NCI-H526 treated with DMSO at 0.1 percent for 48 hours (cell line): Measurements from ENCODE around the gene AHSG.
"Not testable (repeated sequence)": the region's sequence is repeated elsewhere in the genome, so short reads cannot be mapped to it uniquely, and the experiment has no call there.

ENCODE experiments used
- DNase-seq: peaks from one replicate; lab custom pipeline; 2025; lab: John Stamatoyannopoulos, UW

Gene AHSG, protein sequence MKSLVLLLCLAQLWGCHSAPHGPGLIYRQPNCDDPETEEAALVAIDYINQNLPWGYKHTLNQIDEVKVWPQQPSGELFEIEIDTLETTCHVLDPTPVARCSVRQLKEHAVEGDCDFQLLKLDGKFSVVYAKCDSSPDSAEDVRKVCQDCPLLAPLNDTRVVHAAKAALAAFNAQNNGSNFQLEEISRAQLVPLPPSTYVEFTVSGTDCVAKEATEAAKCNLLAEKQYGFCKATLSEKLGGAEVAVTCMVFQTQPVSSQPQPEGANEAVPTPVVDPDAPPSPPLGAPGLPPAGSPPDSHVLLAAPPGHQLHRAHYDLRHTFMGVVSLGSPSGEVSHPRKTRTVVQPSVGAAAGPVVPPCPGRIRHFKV

DNA sequence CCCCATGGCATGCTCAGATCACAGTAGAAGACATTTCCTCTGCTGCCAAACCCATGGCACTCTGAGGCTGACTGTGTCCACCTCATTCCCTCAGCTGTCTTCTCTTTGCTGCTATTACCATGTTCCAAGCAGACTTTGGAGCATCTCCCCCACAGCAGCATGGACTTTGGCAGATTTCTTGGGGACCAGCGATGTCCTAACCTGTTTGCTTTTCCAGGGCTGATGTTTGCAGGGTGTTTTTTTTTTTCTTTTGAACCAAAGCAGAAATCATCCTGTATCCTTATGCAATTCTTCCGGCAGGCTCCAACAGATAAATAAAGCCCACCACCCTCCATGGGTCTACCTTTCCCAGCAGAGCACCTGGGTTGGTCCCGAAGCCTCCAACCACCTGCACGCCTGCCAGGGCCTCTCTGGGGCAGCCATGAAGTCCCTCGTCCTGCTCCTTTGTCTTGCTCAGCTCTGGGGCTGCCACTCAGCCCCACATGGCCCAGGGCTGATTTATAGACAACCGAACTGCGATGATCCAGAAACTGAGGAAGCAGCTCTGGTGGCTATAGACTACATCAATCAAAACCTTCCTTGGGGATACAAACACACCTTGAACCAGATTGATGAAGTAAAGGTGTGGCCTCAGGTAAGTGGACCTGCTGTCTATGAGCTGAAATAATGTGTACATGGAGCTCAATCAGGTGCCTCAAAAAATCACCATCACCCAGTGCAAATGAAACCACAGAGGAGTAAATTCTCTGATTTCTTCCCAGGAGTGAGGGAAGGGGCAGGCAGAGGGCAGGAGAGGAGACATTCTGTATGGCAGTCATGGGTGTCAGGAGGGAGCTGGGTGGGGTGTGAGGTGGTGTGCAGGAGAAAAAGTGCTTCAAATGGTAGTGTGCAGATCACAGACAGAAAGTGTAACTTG is at the start of gene AHSG:
Gene AHSG (plus strand): TSS at position 340 of the 916 bp plus-strand sequence. CDS start 82 bp downstream, at position 422.
- DNase-seq, result no peak

DNA sequence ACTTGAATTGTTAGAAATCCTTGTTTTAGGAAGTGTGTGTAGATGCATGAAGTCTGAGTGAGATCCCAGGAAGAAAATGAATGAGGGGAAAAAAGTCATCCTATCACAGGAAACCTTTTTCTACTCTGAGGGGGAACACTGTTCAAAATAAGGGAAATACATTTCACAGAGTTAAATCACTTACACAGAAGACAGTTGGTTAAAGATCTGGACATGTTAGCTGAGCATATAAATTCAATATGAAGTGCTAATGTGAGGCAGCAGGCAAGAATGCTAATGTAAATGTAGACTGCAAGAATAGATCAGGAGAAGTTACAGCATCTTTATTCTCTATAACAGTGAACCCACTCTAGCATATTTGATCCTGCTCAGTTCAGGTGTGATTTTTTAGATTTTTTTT is 48.3 kb upstream of the AHSG start:
- no peak for DNase-seq

DNA sequence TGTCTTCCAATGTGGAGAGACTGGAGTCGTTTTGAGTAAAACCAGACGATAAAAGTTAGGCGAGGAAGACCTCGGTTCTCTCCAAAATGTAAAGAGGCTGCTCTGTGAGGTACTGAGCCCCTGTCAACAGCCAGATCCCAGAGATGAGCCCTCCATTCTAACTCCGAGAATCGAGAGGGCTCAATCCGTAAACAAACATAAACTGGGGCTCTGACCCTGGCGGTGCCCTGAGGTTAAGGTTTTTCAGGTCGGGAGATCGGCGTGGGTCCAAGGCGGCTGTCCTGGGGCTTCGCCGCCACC is 46.1 kb upstream of the AHSG start:
- DNase-seq, result peak; percentile 45

DNA sequence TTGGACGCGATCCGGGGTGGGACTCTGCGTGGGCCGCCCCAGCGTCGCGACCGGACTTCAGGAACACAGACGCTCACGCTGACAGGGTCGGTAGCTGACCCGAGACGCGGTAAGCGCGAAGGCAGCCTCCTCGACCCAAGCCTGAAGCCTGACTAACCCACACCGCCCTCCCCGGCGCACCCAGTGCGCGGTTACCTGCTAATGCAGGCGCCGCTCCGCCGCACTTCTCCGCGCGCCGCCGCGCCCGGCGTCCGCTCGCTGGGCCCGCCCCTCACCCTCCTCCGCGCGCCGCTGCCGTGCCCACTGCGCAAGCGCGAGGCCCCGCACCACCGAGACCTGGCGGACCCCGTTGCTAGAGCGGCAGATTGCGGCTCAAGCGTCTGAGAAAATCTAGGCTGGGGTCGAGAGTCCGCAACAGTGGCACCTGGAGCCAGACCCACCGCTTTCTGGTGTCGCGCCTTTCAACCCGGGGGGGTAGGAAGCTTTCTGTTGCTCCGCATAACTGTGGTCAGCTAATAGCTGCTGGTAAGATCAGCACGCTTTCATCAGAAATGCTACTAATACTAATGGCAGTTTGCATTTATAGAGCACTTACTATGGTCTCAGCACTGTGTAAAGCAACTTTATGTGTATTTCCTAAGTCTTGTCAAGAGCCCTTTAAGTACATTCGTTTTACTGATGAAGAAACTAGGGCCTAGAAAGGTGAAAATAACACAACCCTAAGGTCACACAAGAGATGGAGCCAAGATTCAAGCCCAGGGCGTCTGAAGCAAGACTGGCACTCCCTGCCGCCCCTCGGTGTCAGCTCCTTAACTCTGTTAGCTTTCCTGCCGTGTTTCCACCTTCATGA is 45.6 kb upstream of the AHSG start, which contains the start of gene TBCCD1:
Gene TBCCD1 (minus strand): TSS at position 268 of the 850 bp plus-strand sequence. CDS start 3,010 bp downstream, outside the sequence.
- peak; percentile 85 for DNase-seq

DNA sequence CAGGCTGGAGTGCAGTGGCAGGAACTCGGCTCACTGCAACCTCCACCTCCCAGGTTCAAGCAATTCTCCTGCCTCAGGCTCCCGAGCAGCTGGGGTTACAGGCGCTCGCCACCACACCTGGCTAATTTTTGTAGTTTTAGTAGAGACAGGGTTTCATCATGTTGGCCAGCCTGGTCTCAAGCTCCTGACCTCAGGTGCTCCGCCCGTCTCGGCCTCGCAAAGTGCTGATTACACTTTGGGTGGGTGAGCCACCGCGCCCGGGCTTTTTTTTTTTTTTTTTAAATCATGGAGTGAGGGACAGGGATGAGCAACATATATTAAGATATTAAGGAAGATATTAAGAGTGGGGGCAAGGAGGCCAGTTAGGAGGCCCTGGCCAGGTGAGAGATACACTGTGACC is 43.5 kb upstream of the AHSG start:
- not testable (repeated sequence) for DNase-seq

DNA sequence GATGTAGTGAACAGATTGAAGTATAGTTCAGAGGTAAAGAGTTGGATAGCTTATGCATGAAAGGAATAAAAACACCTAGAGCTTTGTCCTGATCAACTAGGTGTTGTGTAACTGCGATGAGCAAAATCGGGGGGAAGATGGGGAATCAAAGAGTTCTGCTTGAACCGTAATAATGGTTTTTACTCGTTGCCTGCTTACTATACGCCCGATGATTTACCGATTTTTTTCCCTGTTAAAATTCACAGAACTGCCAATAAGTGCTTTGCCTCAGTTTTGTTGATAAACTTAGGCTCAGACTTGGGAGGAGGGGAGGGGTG is 43.1 kb upstream of the AHSG start:
- DNase-seq, result no peak

DNA sequence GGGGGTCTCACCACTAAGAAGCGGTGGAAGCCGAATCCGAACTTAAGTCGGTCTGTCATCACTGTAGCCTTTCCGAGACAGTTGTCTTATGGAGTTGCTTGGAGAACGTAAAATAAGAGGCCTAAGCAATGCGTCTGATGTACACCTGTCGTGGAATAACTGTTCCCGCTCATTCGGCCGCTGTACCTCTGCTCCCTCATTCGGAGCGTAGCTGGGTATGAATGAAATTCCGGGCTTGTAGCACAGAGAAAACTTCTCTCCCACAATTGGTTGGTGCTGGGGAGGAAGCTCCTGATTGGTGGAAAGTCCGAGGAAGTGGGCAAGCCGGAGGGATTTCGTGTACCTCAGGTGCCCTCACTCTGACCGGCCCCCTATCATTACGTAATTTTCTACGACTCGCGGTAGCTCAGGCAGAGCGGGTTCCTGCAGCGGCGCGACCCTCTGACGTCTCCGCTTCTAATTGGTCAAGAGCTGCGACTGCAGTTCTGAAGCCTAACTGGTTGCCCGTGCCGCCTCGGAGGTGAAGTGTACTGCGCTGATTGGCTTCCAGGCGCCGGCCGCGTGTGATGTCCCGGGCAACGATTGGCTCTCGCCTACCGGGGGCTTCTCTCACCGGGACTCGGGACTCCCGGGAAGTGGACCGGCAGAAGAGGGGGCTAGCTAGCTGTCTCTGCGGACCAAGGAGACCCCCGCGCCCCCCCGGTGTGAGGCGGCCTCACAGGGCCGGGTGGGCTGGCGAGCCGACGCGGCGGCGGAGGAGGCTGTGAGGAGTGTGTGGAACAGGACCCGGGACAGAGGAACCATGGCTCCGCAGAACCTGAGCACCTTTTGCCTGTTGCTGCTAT is 42.5 kb upstream of the AHSG start, which contains the start of gene DNAJB11:
Gene DNAJB11 (plus strand): TSS at position 625 of the 845 bp plus-strand sequence. CDS start 178 bp downstream, at position 803.
- DNase-seq, result peak; percentile 99

DNA sequence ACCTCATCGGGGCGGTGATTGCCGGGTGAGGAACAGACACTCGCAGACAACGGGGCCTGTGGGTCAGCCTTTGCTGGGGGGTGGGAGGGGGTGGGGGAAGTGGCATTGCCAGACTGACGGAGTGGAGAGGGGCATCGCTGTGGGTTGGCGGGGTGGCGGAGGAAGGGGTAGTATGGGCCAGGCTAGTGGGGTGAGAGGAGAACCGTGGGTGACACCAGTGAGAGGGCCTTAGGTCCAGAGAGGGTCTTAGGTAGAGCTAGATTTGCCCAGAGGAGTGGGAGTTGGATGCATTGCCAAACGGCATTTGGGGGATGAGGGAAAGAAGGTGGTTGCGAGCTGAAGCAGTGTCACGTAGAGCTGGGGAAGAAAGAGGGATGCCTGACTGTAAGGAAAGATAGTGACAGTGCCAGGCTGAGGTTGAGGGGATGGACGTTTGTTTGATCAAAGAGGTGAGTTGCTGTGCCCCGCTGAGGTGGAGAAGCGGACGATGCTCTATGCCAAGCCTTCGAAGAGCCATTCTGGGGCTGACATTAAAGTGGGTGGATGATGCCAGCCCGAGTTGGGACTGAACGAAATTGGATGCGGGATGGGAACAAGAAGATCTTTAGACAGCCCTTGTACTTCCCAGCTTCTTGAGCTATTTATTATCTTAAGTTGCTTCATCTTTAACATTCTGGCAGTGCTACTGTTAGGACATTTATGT is 41.8 kb upstream of the AHSG start:
- no peak for DNase-seq

DNA sequence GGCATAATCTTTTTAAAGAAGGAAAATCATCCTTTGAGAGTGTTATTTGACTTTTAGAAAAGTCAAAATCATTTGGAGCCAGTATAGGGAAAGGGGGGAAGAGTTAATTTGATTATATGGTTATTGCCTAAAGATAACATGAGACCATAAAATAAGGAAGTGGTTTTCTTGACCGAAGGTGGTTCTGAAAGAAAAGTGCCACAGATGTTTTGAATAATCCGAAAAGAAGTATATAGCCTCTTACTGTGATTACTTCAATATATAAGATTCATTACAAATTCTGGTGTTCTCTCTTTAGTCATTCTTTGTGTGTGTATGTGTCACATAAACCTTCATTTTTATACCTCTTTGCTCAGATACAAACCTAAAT is 41.2 kb upstream of the AHSG start:
- DNase-seq, result no peak

DNA sequence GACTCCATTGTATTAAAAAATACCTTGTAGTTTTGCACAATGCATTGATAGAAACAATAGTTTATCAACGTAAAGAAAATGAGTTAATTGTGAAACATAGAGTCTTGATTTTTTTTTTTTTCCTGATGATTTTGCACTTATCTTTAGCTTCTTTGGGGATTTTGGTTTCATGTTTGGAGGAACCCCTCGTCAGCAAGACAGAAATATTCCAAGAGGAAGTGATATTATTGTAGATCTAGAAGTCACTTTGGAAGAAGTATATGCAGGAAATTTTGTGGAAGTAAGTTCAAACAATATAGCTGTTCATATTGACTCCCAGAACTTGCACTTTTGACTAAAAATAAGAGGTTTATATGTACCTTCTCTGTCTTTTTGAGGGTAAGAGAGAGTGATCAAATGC is 35.3 kb upstream of the AHSG start:
- DNase-seq, result no peak

DNA sequence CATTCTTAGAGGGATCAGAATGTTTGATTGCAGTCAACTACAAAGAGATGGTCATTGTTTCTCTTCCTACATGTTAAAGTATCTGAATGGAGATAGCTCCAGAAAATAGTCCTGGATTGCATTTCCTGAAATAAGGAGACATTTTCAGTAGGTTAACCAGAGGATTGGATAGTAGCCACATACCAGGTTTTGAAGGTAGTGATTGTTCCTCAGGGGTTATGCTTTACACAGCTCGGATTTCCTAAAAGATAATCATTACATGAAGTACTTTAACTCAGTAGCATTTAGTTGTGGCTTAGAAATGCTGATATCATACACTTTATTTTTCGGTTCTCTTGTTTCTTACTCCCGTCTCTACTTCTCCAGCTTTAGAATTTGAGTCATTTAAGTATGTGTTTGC is 32.1 kb upstream of the AHSG start:
- DNase-seq, result no peak

DNA sequence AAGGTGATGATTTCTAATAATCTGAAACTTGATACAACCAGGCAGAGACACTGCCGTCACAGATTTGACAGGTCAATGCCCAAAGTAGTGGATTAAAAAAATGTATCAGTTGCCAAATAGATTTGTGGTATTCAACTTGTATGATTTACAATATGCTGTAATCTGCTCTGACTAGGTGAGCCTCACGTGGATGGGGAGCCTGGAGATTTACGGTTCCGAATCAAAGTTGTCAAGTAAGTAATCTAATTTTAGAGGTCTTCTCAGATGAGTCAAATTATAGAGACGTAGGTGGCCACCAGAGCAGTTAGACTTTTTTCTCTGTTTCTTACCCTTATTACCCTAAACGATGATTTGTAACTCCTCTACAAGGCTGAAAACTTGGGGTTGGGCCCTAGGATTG is 30.3 kb upstream of the AHSG start:
- DNase-seq, result no peak

DNA sequence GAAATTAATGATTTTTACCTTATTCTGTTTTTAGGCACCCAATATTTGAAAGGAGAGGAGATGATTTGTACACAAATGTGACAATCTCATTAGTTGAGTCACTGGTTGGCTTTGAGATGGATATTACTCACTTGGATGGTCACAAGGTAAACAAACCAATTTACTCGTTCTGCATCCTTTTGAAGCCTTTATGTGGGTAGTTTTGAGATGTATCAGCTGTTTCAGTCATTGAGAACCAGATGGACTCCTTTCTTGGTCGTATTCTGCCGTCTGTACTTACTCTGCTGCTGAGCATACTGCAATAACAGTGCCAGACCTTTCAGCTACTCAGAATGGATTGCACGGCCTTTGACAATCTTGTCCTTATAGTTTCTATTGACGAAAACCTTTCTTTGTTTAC is 29.0 kb upstream of the AHSG start:
- no peak for DNase-seq

DNA sequence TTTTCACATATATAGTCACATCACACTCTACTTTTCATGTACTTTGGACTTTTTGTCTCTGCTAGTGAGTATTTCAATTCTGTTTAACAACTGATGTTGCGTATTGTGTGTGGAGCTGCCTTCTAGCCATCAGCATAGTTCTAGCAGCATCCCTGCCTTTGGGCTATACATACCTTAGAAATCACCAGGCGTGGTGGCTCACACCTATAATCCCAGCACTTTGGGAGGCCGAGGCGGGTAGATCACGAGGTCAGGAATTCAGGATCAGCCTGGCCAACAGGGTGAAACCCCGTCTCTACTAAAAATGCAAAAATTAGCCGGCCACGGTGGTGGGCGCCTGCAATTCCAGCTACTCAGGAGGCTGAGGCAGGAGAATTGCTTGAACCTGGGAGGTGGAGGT is 26.6 kb upstream of the AHSG start:
- not testable (repeated sequence) for DNase-seq

DNA sequence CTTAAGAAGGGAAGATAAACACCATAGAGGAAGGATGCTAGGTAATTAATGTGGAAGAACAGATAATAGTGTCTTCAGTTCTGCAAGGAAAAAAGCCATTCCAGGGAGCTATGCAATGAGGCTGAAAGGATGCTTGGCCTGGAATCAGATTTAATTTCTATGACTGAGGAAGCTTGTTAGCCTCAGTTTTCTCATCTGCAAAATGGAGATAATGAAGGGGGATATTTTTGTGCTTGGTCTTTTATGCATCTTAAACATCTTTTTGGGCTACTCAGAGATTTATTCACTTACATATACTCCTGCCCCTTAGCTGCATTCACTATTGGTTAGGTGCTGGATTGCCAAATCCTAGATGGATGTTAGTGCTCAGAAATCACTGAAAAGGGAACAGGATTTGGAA is 25.7 kb upstream of the AHSG start:
- DNase-seq, result no peak

DNA sequence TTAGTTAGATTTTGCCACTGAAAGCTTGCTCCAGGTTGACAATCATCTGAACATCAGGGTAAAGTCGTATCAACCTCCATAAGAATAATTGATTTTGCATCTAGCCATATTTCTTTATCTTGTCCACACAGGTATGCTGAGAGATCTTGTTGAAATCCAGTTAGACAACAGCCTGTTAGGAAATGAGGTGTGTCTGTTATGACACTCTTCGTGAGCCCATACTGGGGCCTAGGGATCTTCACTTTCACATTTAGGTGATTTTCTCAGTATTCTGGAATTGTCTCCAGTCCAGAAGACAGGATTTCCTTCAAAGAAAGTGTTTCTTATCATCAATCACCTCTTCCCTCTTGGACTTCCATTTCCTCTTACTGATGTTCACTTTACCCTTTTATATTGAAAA is 24.2 kb upstream of the AHSG start:
- no peak for DNase-seq

DNA sequence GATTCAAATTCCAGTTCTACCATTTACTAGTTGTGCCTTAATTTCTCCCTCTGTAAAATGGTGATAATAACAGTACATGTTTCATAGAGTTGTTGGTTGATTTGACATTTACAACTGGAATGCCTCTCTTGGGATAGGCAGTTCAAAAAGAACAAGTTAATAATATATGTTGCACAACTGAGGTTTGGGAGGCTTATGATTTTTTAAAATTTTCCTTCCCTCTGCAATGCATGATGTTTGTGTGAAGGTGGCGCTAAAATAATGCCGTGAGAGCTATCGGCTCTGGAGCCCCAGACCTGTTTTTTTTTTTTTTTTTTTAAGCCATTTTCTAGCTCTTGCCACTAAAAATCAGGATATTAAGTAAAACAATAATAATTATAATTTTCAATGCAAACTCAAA is 23.7 kb upstream of the AHSG start:
- DNase-seq, result no peak

DNA sequence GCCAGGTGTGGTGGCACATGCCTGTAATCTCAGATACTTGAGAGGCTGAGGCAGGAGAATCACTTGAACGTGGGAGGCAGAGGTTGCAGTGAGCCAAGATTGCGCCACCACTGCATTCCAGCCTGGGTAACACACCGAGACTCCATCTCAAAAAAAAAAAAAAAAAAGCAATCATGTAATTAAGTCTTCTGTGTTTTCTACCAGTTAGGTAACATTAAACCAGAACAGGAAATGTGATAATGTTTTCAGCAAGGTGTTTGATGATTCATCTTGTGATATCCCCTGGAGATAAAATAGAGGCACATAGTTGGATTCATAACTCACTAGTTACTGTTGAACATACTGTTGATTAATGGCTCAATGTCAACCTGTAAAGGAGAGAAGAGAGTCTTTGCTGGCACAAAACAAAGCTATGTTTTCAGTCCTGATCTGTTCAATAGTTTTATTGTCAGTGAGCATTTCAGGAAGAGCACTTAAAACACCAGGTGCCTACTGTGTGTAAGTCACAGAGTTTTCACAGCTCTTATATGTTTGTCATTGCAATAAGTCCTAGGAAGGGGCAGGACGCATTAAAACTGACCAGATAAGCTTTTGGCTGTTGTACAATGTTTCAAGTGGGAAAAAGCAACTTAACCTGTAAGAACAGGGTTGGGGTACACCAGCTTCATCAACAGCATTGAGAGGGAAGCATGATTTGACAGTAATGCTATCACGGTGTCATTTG is 22.8 kb upstream of the AHSG start:
- DNase-seq, result no peak

DNA sequence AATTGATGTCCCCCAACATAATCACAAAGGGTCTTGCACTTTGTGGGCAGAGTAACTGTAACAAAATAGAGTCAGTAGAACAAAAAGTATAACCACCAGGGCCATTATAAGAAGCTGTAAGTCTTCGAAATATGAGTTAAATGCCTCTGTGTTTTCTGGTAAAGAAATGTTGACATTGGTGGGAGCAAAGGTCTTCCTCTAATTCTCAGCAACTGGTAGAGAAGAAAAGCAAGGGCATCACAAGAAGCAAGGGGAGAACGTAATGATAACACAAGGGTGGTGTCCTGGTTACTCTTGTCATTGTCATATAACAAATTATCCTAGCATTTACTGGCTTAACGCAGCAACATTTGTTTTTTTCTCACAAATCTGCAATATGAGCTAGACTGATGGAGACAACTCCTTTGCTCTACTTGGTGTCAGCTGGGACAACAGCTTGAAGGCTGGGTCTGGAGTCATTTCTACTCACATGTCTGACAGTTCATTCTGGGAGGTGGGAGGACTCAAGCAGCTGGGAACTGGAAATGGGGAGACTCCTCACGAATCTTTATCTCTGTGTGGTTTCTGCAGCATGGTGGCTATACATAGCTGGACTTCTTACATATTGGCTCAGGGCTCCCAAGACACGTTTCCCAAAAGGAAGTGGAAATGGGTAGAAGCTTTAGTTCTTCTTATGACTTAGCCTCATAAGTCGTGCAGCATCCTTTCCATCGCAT is 22.1 kb upstream of the AHSG start:
- no peak for DNase-seq
